HEK293 (cell line): ENCODE data around the gene KATNAL2.
"Not testable (repeated sequence)": the region's sequence is repeated elsewhere in the genome, so short reads cannot be mapped to it uniquely, and the experiment has no call there.

Experiments
- CTCF ChIA-PET: fragments of 350-600 bp; formaldehyde crosslinking; extraction: SDS; loops from one replicate; lab custom pipeline; 2021; ENCODE audit warnings: antibody characterized with exemption; lab: Yijun Ruan, JAX
- POLR2A ChIA-PET: fragments of 300-600 bp; formaldehyde crosslinking; extraction: SDS; loops from one replicate; lab custom pipeline; 2020; ENCODE audit warnings: antibody characterized with exemption, inconsistent platforms; lab: Yijun Ruan, JAX
- H3K27ac ChIP-seq: fragments of 200-500 bp; sonication (Bioruptor generic); 2 replicates; pipeline ENCODE4 v1.5.1; 2014; ENCODE audit warnings: low read depth, low read length, control low read depth, inconsistent platforms; ENCODE audit errors: extremely low read depth
- H3K36me3 ChIP-seq, 2 experiments: fragments of 200-500 bp in 1 of 2; sonication (Bioruptor generic) in 1 of 2; 1 replicate in 1 of 2; 2 replicates in 1 of 2; pipeline ENCODE4 v1.5.1; 2014 to 2017; ENCODE audit warnings: inconsistent platforms in 2 of 2, low read length in 2 of 2; ENCODE audit not compliant: control insufficient read depth in 2 of 2, insufficient read depth in 1 of 2
- H3K4me1 ChIP-seq: fragments of 200-500 bp; sonication (Bioruptor generic); 2 replicates; pipeline ENCODE4 v1.5.1; 2014; ENCODE audit warnings: mild to moderate bottlenecking, low read length, inconsistent platforms; ENCODE audit not compliant: control insufficient read depth, insufficient read depth
- H3K4me3 ChIP-seq: 2 replicates; pipeline ENCODE4 v1.5.1; 2011; ENCODE audit warnings: low read depth, mild to moderate bottlenecking, control low read depth, low read length, moderate library complexity
- H3K9me3 ChIP-seq: fragments of 200-500 bp; sonication (Bioruptor generic); 2 replicates; pipeline ENCODE4 v1.5.1; 2014; ENCODE audit warnings: low read depth, low read length, inconsistent platforms; ENCODE audit not compliant: control insufficient read depth, insufficient read depth
- BCL6B ChIP-seq: fragments of 450-650 bp; formaldehyde crosslinking; IDR thresholded peaks from 2 replicates; pipeline ENCODE4 v1.5.1; 2017; ENCODE audit warnings: missing biosample characterization, missing genetic modification characterization
- MZF1 ChIP-seq: fragments of 450-650 bp; formaldehyde crosslinking; IDR thresholded peaks from 2 replicates; pipeline ENCODE4 v1.5.1; 2017; ENCODE audit warnings: missing biosample characterization, missing genetic modification characterization, borderline replicate concordance
- OSR2 ChIP-seq: fragments of 450-650 bp; formaldehyde crosslinking; IDR thresholded peaks from 2 replicates; pipeline ENCODE4 v1.5.1; 2016; ENCODE audit warnings: missing biosample characterization, missing genetic modification characterization
- RBAK ChIP-seq: fragments of 450-650 bp; formaldehyde crosslinking; IDR thresholded peaks from 2 replicates; pipeline ENCODE4 v1.5.1; 2016; ENCODE audit warnings: missing biosample characterization, missing genetic modification characterization
- YY1 ChIP-seq: fragments of 450-650 bp; formaldehyde crosslinking; IDR thresholded peaks from 2 replicates; pipeline ENCODE4 v1.5.1; 2018; ENCODE audit warnings: missing biosample characterization, missing genetic modification characterization
- ZBTB10 ChIP-seq: fragments of 450-650 bp; formaldehyde crosslinking; IDR thresholded peaks from 2 replicates; pipeline ENCODE4 v1.5.1; 2016; ENCODE audit warnings: missing biosample characterization, missing genetic modification characterization
- ZNF112 ChIP-seq: fragments of 450-650 bp; formaldehyde crosslinking; IDR thresholded peaks from 2 replicates; pipeline ENCODE4 v1.5.0; 2017; ENCODE audit warnings: missing biosample characterization, missing genetic modification characterization
- ZNF155 ChIP-seq: fragments of 450-650 bp; formaldehyde crosslinking; IDR thresholded peaks from 2 replicates; pipeline ENCODE4 v1.5.1; 2016; ENCODE audit warnings: missing biosample characterization, missing genetic modification characterization
- ZNF184 ChIP-seq: fragments of 450-650 bp; IDR thresholded peaks from 2 replicates; pipeline ENCODE4 v1.5.1; 2018; ENCODE audit warnings: missing biosample characterization, mild to moderate bottlenecking, missing genetic modification characterization
- ZNF223 ChIP-seq: fragments of 450-650 bp; formaldehyde crosslinking; IDR thresholded peaks from 2 replicates; pipeline ENCODE4 v1.5.1; 2016; ENCODE audit warnings: missing biosample characterization, missing genetic modification characterization
- ZNF266 ChIP-seq: fragments of 450-650 bp; formaldehyde crosslinking; IDR thresholded peaks from 2 replicates; pipeline ENCODE4 v1.5.1; 2016; ENCODE audit warnings: missing biosample characterization, missing genetic modification characterization, low read depth
- ZNF423 ChIP-seq: fragments of 450-650 bp; formaldehyde crosslinking; IDR thresholded peaks from 2 replicates; pipeline ENCODE4 v1.5.1; 2016; ENCODE audit warnings: missing biosample characterization, missing genetic modification characterization
- ZNF558 ChIP-seq: fragments of 450-650 bp; formaldehyde crosslinking; IDR thresholded peaks from 2 replicates; pipeline ENCODE4 v1.5.1; 2016; ENCODE audit warnings: missing biosample characterization, missing genetic modification characterization
- ZNF560 ChIP-seq: fragments of 450-650 bp; formaldehyde crosslinking; IDR thresholded peaks from 2 replicates; pipeline ENCODE4 v1.5.1; 2017; ENCODE audit warnings: missing biosample characterization, missing genetic modification characterization, borderline replicate concordance
- ZNF654 ChIP-seq: fragments of 450-650 bp; formaldehyde crosslinking; IDR thresholded peaks from 2 replicates; pipeline ENCODE4 v1.5.1; 2016; ENCODE audit warnings: low read depth, missing biosample characterization, missing genetic modification characterization
- ZNF658 ChIP-seq: fragments of 450-650 bp; formaldehyde crosslinking; IDR thresholded peaks from 2 replicates; pipeline ENCODE4; 2016; ENCODE audit warnings: missing biosample characterization, missing genetic modification characterization
- ZNF792 ChIP-seq: fragments of 450-650 bp; formaldehyde crosslinking; IDR thresholded peaks from 2 replicates; pipeline ENCODE4 v1.5.1; 2016; ENCODE audit warnings: missing biosample characterization, missing genetic modification characterization
- TF ChIP-seq, protein P1 (sequence below): fragments of 450-650 bp; formaldehyde crosslinking; IDR thresholded peaks from 2 replicates; pipeline ENCODE4 v1.5.1; 2016; ENCODE audit warnings: missing biosample characterization, missing genetic modification characterization
- TF ChIP-seq, protein P2 (sequence below): fragments of 450-650 bp; formaldehyde crosslinking; conservative IDR thresholded peaks from 2 replicates; pipeline ENCODE4 v1.5.1; 2016; ENCODE audit warnings: low read depth, missing biosample characterization, missing genetic modification characterization

The KATNAL2 gene

DNA sequence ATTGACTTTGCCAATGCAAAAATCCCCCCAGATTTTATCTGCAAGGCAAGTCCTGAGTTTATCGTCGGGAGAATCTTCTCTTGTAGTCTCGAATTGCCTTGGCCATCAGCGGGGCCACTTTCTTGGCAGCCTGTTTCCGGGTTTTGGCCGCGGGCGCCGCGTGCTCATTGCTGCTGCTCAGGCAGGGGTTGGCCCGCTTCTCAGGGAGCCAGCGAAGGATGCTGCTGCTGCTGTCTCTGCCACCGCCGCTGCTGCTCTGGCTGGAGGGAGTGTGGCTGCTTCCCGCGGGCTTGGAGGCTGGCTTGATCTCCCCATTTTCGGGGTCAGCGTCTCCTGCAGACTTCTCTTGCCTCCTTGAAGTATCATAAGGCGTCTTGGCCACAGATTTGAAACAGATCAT is 115.5 kb downstream of the KATNAL2 start:
- ChIA-PET POLR2A (no interaction called here), CTCF (interaction anchor here (0.6 to 0.7 kb wide), 2 partner anchors 239 to 1099 kb away, joined by 3 to 4 read pairs; no protein-coding TSS in a partner anchor)
- no peak overlapping the region for H3K4me3 ChIP-seq
- no peaks in the 10 kb centered on the region for H3K4me1 ChIP-seq
- H3K27ac ChIP-seq, result no peak overlapping the region
- H3K9me3 ChIP-seq, result no peaks in the 10 kb centered on the region
- TF ChIP-seq ZNF184 (tag by site-specific recombination), result no peak
- TF ChIP-seq, protein P1, sequence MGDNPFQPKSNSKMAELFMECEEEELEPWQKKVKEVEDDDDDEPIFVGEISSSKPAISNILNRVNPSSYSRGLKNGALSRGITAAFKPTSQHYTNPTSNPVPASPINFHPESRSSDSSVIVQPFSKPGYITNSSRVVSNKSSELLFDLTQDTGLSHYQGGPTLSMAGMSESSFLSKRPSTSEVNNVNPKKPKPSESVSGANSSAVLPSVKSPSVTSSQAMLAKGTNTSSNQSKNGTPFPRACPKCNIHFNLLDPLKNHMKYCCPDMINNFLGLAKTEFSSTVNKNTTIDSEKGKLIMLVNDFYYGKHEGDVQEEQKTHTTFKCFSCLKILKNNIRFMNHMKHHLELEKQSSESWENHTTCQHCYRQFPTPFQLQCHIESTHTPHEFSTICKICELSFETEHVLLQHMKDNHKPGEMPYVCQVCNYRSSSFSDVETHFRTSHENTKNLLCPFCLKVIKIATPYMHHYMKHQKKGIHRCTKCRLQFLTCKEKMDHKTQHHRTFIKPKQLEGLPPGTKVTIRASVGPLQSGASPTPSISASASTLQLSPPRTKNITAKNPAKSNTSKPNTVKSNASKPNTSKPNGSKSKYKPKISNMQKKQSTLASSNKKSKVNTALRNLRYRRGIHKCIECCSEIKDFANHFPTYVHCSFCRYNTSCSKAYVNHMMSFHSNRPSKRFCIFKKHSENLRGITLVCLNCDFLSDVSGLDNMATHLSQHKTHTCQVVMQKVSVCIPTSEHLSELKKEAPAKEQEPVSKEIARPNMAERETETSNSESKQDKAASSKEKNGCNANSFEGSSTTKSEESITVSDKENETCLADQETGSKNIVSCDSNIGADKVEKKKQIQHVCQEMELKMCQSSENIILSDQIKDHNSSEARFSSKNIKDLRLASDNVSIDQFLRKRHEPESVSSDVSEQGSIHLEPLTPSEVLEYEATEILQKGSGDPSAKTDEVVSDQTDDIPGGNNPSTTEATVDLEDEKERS (tag by site-specific recombination), result no peak
- TF ChIP-seq ZNF155 (tag by site-specific recombination), result no peak
- no peak for TF ChIP-seq ZNF658 (tag by site-specific recombination)
- TF ChIP-seq BCL6B, result no peak
- no peak for TF ChIP-seq ZNF223 (tag by site-specific recombination)
- no peak for TF ChIP-seq RBAK
- TF ChIP-seq YY1 (tag by site-specific recombination), result no peak
- no peak for TF ChIP-seq ZNF266 (tag by site-specific recombination)
- no peak for TF ChIP-seq MZF1 (tag by site-specific recombination)
- no peak for TF ChIP-seq ZNF792 (tag by site-specific recombination)
- no peak for TF ChIP-seq ZNF560
- H3K36me3 ChIP-seq, result no peaks in the 10 kb centered on the region

- H3K4me3 ChIP-seq, POLR2A ChIA-PET, H3K4me1 ChIP-seq, H3K36me3 ChIP-seq, H3K9me3 ChIP-seq, H3K27ac ChIP-seq: not testable (repeated sequence)
- CTCF ChIA-PET, result interaction anchor here (1.0 kb wide), 1 partner anchor 85 kb away, joined by 5 read pairs; no protein-coding TSS in a partner anchor
Observed at GRCh38 chr18:47034591-47034990, 117.2 kb downstream of the KATNAL2 start.

DNA sequence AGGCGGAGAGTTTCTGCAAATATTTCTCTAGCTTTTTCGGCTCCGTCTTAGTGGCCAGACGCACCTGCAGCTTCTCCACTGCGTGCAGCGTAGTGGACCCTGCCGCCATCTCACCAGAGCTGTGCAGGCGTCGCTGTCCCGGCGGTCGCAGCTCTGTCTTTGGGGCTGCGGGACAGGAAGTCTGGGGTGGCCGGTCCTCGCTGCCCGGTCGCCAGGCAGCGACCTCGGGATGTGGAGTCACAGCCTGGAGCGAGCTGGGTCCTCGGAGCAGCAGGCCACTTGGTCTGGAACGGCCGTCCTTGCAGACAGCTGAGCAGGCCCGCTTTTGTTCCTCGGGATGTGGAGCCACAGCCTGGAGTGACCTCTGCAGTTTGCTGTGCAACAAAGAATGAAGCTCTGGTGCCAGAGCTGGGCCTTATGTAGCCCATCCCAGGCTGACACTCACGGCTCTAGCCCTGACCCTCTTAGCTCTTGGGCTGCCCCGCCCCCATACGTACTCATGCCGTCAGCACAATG is 117.8 kb downstream of the KATNAL2 start, which contains the start of gene ELOA2:
Gene ELOA2, minus strand, starts transcription at position 466 of the 516 bp plus-strand sequence. Its CDS starts 357 bp downstream, at position 109.
- Histone ChIP-seq H3K9me3 (no peaks in the 10 kb centered on the region), H3K27ac (no peak within 1 kb of the TSS), H3K4me3 (no peak within 1 kb of the TSS), H3K36me3 (no peaks in the 10 kb centered on the region), H3K4me1 (no peaks in the 10 kb centered on the region)
- POLR2A ChIA-PET, result interaction anchor here (0.6 kb wide), 1 partner anchor 9 kb away, joined by 5 read pairs; no protein-coding TSS in a partner anchor
- CTCF ChIA-PET, result interaction anchor here (0.6 to 1.0 kb wide), 2 partner anchors 30 to 85 kb away, joined by 3 to 5 read pairs; no protein-coding TSS in a partner anchor
- TF ChIP-seq, protein P2, sequence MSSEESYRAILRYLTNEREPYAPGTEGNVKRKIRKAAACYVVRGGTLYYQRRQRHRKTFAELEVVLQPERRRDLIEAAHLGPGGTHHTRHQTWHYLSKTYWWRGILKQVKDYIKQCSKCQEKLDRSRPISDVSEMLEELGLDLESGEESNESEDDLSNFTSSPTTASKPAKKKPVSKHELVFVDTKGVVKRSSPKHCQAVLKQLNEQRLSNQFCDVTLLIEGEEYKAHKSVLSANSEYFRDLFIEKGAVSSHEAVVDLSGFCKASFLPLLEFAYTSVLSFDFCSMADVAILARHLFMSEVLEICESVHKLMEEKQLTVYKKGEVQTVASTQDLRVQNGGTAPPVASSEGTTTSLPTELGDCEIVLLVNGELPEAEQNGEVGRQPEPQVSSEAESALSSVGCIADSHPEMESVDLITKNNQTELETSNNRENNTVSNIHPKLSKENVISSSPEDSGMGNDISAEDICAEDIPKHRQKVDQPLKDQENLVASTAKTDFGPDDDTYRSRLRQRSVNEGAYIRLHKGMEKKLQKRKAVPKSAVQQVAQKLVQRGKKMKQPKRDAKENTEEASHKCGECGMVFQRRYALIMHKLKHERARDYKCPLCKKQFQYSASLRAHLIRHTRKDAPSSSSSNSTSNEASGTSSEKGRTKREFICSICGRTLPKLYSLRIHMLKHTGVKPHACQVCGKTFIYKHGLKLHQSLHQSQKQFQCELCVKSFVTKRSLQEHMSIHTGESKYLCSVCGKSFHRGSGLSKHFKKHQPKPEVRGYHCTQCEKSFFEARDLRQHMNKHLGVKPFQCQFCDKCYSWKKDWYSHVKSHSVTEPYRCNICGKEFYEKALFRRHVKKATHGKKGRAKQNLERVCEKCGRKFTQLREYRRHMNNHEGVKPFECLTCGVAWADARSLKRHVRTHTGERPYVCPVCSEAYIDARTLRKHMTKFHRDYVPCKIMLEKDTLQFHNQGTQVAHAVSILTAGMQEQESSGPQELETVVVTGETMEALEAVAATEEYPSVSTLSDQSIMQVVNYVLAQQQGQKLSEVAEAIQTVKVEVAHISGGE (tag by site-specific recombination), result no peak
- TF ChIP-seq ZNF112 (tag by site-specific recombination), result no peak
- no peak for TF ChIP-seq ZNF654 (tag by site-specific recombination)
- TF ChIP-seq ZNF558 (tag by site-specific recombination), result no peak
- no peak for TF ChIP-seq ZBTB10
- no peak for TF ChIP-seq OSR2 (tag by site-specific recombination)
- TF ChIP-seq ZNF423 (tag by site-specific recombination), result no peak
